ENCODE measurements around the gene RPLP1. TPM values are rescaled to one million over a fixed set of nuclear protein-coding genes. Genes with fewer than 3 reads are reported as not detected.

The RPLP1 gene
- 45.7 and 101 TPM in 2 replicates for total RNA-seq

DNA sequence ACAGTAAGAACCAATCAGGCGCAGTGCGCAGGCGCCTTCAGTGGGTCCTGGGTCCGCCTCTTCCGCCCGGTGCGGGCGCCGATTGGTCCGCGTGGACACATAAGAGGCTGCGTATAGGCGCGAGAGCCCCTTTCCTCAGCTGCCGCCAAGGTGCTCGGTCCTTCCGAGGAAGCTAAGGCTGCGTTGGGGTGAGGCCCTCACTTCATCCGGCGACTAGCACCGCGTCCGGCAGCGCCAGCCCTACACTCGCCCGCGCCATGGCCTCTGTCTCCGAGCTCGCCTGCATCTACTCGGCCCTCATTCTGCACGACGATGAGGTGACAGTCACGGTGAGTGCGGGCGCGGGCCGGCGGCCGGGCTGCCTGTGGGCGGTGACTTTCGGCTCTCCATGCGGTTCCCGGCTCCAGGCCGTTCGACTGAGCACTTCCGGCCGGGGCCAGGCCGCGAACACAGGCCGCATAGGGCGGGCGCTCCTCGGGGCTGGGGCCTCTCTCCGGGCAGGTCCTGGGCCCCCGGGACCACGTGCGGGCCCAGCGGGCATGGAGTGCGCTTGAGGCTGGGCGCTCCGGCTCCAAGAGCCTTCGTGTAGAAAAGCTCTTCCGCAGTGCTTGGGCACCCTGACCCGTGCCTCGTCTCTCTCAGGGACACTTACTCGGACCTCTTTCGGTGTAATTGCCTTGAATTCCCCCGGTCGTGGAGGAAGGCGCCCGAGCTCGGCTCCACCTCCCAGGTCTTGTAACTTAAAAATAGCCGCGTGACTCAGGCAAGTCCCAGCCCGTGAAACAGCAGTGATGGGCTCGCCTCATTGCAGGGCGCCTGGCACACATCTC is at the start of gene RPLP1:
Gene RPLP1, plus strand, starts transcription at position 127 of the 830 bp plus-strand sequence. Its CDS starts 131 bp downstream, at position 258.

DNA sequence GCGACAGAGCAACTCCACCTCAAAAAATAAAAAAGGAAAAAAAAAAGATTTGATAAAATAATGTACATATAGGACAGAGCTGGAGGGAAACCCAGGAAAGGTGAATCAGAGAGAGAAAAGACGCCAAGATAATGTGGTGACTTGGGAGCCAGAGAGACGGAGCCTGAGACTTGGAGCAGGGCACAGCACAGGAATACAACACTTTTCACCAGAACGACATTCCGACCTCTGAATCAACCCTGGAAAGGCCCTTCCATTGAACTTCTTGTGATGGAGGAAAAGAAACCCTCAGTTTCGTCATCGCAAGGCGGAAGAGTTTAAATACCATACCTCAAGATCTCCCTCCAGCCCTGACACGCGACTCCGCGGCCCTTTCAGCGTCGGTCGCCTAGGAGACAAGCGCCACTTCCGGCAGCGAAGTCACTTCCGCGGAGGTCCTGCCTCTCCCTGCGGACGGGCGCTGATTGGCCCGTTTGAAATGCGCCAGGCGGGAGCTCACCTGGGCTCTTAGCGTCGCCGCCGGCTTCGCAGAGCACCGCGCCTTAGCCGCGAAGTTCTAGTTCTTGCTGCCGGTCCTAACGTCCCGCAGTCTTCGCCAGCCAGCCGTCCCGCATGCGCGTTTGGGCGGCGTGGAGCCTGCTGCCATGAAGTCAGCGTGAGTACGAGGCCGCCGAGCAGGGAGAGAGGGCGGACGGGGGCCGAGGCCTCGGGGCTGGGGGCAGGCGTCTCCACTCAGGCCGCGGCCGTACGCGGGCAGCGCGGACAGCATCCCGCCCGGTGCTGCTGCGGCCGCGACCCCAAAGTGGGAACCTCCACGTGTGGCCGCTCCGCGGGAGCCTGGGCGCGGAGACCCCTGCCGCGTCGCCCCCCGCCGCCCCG is 38.6 kb upstream of the RPLP1 start, which contains the start of gene KIF23:
Gene KIF23, plus strand, starts transcription at position 528 of the 879 bp plus-strand sequence. Its CDS starts 117 bp downstream, at position 645.

Other genes starting within 250 kb of the RPLP1 start
- 0.58 and 2.3 TPM in 2 replicates for gene PAQR5, start 153.9 kb upstream of the RPLP1 start, total RNA-seq
- gene KIF23, start 38.5 kb upstream of the RPLP1 start, total RNA-seq: 8.5 and 60.4 TPM in 2 replicates

All from regular cardiac myocyte (primary cell).